GM12872 (cell line): ENCODE measurements around the gene FAM120AOS.

Experiments
- TF ChIP-seq, protein P1 (sequence below): IDR thresholded peaks from 3 replicates; pipeline ENCODE4 v1.5.1; 2011; ENCODE audit warnings: low read depth, mild to moderate bottlenecking, low read length, moderate library complexity; ENCODE audit not compliant: insufficient read depth

The FAM120AOS gene

DNA sequence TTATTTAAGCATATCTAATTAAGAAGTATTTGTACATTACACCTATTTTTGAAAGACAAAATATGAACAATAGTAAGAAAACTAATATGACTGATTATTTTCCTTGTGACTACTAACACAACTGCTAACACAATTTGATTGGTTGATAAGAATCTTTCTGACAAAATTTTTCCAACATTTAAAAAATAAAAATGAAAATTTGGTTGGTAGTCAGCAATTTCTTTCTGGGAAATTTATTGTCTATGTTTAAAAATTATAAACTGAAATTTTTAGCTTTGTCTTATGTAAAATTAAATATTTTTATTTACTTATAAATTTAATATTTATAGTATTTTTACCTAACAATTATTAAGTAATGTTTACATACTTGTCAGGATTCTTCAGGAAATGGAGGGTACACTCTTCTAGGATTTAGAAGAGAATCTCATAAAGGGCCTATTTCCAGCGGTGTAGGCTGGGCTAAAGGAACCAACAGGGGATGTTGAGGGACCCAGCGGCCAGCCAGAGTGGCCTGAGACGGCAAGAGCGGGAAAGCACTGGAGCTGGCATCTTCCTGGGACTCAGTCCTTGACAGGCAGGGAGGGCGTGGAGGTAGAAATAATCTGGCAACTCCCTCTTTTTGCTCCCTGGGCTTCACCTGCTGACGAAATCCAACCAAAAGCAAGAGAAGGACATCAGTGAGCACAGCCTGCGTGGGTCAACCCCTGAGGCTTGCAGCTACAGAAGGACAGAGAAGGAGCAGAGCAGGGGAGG, 16.6 kb downstream of the FAM120AOS start:
- TF ChIP-seq, protein P1, sequence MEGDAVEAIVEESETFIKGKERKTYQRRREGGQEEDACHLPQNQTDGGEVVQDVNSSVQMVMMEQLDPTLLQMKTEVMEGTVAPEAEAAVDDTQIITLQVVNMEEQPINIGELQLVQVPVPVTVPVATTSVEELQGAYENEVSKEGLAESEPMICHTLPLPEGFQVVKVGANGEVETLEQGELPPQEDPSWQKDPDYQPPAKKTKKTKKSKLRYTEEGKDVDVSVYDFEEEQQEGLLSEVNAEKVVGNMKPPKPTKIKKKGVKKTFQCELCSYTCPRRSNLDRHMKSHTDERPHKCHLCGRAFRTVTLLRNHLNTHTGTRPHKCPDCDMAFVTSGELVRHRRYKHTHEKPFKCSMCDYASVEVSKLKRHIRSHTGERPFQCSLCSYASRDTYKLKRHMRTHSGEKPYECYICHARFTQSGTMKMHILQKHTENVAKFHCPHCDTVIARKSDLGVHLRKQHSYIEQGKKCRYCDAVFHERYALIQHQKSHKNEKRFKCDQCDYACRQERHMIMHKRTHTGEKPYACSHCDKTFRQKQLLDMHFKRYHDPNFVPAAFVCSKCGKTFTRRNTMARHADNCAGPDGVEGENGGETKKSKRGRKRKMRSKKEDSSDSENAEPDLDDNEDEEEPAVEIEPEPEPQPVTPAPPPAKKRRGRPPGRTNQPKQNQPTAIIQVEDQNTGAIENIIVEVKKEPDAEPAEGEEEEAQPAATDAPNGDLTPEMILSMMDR, result no peak

DNA sequence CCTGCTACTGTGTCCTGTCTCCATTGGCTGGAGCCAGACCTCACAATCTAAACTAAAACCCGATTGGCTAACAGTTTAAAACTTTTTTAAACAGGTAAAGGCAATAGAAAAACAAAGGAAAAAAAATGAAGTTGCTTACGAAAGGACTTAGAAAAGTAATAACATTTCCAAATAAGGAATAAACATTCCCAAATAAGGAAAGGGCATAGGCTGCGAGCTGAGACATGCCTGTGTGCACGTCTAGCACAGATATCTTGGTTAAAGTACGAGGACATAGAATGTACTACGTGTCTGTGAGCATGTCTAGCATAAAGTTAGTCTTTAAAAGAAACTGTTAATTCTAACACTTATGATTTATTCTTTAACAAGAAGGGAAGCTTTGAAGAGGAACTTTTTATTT, 17.2 kb downstream of the FAM120AOS start:
- TF ChIP-seq, protein P1, result no peak

DNA sequence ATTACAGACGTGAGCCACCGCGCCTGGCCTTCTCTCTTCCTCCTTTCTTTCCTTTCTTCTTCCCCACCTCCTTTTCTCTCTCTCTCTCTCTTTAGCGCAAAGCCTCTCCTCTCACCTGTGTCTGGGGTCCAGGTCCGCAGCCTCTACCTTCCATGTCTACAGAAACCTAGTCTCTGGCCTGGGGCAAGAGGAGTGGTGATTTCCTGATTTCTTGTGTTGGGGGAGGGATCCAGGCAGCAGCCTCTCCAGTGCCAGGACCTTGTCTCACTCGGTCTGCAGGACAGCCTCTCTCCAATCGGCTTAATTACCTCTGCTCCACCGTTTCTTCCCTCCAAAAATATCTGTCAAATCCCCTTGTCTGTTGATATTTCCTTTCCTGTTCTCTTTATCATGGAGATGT, 18.0 kb downstream of the FAM120AOS start:
- TF ChIP-seq, protein P1, result no peak

DNA sequence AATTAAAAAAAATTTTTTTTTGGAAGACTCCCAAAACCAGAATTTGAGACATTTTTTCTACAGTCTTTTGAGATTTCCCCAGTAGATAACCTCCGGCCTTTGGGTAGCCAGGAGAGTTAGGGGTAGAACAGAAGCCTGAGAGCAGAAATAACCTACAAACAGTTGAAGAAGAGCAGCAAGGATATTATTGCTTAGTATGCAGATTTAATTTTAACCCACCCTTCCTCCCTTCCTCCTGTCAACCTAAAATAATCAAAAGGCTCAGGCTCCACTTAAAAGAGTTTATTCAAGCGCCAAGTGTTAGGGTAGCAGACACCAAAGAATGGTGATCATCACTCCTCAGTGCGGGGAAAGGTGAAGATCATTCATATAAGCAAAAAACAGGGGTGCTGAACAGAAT, 19.3 kb downstream of the FAM120AOS start:
- TF ChIP-seq, protein P1, result no peak

DNA sequence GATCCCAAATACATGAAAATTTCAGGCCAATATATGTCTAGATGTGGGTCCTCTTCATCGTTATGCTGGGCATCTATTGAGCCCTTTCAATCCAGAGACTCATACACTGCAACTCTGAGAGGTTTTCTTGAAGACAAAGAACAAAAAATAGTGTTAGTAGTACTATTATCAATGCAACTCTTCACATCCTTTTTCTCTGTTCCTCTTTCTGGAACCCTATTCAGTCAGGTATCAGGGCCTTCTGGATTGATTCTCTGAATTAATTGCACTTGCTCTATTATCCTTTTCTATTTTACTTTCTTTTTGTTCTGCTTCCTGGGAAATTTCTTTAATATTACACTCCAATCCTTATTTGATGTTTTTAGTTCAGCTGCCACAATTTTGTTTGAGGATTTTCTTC, 20.4 kb downstream of the FAM120AOS start:
- TF ChIP-seq, protein P1, result no peak

- TF ChIP-seq, protein P1, result no peak
Observed at GRCh38 chr9:93431539-93432105, 21.8 kb downstream of the FAM120AOS start.

DNA sequence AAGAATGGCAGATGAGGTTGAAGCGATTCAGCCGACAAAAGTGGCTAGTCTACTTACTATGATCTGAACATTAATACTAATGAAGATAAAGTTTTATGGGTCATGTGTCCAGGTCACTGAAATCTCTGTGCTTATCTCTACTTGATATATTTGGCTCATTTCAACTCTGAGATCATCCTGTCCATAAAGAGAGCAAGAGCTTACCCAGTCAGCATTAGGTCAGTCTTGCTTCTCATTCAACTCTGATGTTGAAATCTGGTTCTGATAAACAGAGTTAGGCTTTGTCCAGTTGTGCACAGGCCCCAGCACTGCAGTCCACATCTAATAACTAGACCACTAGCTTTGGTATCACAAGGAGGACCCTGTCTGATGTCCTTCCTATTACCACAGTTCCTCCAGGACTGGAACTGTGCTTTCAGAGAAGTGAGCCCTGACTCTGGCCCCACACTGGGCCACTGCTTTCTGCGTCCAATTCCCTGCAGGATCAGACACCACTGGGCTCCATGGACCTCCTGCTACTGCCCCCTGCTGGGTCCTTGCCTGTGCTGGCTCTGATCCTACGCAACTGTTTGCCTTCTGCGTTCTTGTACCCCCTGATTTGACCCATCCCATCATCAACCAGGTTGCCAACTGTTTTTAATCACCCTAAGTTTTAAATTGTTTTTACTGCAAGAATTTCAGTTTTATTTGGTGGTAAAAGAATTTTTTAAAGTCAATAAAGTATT, 25.6 kb downstream of the FAM120AOS start:
- TF ChIP-seq, protein P1, result peak; percentile 25; the same call in 1 of the 3 replicates
